Measurements from ENCODE around the gene MAP4K2. TPM values are rescaled to one million over a fixed set of nuclear protein-coding genes. Genes with fewer than 3 reads are reported as not detected.
"Not testable (repeated sequence)": the region's sequence is repeated elsewhere in the genome, so short reads cannot be mapped to it uniquely, and the experiment has no call there.

MAP4K2 gene
- total RNA-seq, 1 donor from 2014 or later = 34.0 TPM

DNA sequence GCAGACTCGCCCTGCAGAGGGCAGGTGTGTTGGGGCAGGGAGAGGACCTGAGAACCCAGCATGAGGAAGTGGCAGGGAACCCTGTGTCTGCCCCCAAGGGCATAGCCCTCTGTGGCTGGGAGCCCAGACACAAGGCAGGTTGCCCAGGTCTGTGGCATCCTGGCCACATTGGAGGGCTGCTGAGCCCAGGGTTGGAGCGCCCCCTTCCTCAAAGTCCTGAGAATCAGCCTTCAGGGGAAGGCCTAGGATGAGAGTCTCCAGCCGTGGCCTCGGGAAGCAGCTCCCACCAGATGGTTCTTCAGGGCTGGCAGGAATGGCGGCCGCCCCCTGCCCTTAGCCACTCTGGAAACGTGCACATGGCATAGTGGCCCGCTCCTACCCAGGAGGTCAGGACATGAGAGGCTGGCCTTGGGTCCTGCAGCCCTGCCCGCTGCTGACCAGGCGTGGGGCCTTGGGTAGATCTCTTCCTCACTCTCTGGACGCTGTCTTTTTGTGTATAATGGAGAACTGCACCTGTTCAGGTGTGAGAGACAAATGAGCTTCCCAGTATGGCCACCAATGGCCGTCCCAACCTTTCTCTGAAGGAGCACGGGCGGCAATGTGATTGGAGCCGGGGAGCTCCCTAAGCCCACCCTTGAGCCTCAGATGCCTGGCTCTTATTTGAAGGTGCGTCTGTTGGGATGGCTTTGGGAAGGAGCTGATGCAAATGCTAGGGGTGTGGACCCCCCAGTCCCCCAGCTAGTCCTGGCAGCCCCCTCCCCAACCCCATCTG, 46.0 kb upstream of the MAP4K2 start:
- no peak overlapping the region for H3K4me3 ChIP-seq
- no peaks in the 10 kb centered on the region for H3K27me3 ChIP-seq
- peaks cover 13 to 19% of the 10 kb centered on the region in 2 donors for H3K36me3 ChIP-seq
- H3K4me1 ChIP-seq = peaks cover 21 to 24% of the 10 kb centered on the region in 2 donors
- intact Hi-C loops (cut with DNase I) = loop anchor here (5.0 kb wide), 1 partner anchor 163 kb away; the partner anchor contains the start of gene ARL2
- H3K9me3 ChIP-seq = no peaks in the 10 kb centered on the region
- H3K27ac ChIP-seq = peak overlapping the region; percentile 72 to 95
- no peak for DNase-seq (ENCODE audit: low spot score in 2 of 2)
- TF ChIP-seq, protein P1, sequence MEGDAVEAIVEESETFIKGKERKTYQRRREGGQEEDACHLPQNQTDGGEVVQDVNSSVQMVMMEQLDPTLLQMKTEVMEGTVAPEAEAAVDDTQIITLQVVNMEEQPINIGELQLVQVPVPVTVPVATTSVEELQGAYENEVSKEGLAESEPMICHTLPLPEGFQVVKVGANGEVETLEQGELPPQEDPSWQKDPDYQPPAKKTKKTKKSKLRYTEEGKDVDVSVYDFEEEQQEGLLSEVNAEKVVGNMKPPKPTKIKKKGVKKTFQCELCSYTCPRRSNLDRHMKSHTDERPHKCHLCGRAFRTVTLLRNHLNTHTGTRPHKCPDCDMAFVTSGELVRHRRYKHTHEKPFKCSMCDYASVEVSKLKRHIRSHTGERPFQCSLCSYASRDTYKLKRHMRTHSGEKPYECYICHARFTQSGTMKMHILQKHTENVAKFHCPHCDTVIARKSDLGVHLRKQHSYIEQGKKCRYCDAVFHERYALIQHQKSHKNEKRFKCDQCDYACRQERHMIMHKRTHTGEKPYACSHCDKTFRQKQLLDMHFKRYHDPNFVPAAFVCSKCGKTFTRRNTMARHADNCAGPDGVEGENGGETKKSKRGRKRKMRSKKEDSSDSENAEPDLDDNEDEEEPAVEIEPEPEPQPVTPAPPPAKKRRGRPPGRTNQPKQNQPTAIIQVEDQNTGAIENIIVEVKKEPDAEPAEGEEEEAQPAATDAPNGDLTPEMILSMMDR (IDR thresholded peaks at IDR 0.05) = no peak

DNA sequence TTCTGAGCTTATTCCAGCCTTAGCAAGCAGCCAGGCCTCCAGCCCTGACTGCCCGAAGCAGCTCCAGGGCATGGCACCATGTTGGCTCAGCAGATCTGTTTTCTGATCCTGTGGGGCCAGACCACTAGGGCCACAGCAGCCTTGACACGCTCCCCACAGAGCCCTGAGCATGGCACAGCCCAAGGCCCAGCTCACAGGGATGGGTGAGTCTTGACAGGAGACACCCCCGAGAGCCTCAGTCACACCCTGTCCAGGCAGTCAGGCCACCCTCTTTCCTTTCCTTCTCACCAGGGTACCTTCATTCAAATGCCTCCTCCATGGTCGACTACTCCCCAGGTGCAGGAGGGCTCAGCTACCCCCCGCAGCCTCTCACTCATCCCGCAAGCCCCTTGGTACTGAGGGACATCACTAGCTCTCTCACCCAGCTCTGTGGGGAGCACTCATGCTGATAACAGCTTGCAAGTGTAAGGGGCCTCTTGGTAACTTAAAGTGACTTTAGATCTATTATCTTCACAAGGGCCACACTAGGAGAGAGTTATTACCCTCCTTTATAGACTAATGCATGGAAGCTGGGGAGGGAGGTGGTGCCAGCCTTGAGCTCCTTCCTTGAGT, 45.3 kb upstream of the MAP4K2 start:
- TF ChIP-seq, protein P1 (IDR thresholded peaks at IDR 0.05) = no peak
- Histone ChIP-seq H3K4me3 (no peak overlapping the region), H3K4me1 (peaks cover 17 to 18% of the 10 kb centered on the region in 2 donors), H3K27me3 (no peaks in the 10 kb centered on the region), H3K36me3 (peaks cover 6 to 12% of the 10 kb centered on the region in 2 donors), H3K27ac (no peak overlapping the region), H3K9me3 (no peaks in the 10 kb centered on the region)
- no peak for DNase-seq (ENCODE audit: low spot score in 2 of 2)
- intact Hi-C loops (cut with DNase I) = loop anchor here (5.0 kb wide), 1 partner anchor 164 kb away; the partner anchor contains the start of gene ARL2

DNA sequence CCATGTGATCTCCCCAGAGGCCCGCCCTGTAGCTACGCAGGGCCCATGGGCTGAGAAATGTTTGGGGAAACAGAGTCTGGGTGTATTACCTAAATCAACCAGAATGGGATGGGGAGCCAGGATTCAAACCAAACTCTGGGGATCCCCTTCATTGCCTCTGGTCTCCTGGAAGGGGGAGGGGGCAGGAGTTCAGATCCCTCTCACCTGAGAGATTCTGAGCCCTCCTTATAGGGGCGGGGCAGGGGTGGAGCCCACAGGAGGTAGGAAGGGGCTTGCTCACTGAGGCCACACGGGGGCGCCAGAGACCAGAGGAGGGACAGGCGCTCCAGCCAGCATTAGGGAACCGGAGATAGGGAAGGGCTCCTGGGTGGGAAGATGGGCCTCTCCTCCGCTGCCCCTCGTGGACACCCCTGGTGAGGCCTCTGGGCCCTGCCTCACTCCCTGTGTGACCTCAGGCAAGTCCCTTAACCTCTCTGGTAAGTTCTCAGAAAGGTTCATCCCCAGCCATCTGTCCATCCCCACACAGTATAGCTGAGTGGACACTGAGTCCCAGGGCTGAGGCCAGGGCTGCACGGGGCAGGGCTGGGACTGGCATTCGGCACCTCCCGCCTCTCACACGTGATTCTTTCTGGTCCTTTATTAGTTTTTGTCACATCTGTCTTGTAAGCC, 44.1 kb upstream of the MAP4K2 start:
- Histone ChIP-seq H3K36me3 (peaks cover 0 to under 1% of the 10 kb centered on the region in 2 donors), H3K4me1 (peaks cover 16 to 17% of the 10 kb centered on the region in 2 donors), H3K4me3 (no peak overlapping the region), H3K9me3 (no peaks in the 10 kb centered on the region), H3K27me3 (no peaks in the 10 kb centered on the region), H3K27ac (no peak overlapping the region)
- intact Hi-C loops (cut with DNase I) = loop anchor here (1.0 to 5.0 kb wide), 2 partner anchors 47 to 165 kb away; partner anchors contain the start of gene ARL2
- TF ChIP-seq, protein P1 (IDR thresholded peaks at IDR 0.05) = peak; percentile 97 to 98 (median 98)
- DNase-seq (ENCODE audit: low spot score in 2 of 2) = peak in 1 of 2 donors; percentile 94

DNA sequence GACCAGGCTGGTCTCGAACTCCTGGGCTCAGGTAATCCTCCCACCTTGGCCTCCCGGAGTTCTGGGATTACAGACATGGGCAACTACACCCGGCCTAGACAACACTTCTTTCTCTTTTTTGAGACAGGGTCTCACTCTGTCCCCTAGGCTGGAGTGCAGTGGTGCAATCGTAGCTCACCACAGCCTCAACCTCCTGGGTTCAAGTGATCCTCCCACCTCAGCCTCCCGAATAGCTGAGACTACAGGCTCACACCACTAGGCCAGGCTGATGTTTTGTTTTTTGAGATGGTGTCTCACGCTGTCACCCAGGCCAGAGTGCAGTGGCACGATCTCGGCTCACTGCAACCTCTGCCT, 42.7 kb upstream of the MAP4K2 start:
- intact Hi-C loops (cut with DNase I) = loop anchor here (5.0 kb wide), 1 partner anchor 167 kb away; the partner anchor contains the start of gene ARL2
- not testable (repeated sequence) for DNase-seq (ENCODE audit: low spot score in 2 of 2); H3K4me3 ChIP-seq; H3K27ac ChIP-seq; H3K36me3 ChIP-seq; H3K27me3 ChIP-seq; H3K9me3 ChIP-seq
- H3K4me1 ChIP-seq = peaks cover 16 to 17% of the 10 kb centered on the region in 2 donors

DNA sequence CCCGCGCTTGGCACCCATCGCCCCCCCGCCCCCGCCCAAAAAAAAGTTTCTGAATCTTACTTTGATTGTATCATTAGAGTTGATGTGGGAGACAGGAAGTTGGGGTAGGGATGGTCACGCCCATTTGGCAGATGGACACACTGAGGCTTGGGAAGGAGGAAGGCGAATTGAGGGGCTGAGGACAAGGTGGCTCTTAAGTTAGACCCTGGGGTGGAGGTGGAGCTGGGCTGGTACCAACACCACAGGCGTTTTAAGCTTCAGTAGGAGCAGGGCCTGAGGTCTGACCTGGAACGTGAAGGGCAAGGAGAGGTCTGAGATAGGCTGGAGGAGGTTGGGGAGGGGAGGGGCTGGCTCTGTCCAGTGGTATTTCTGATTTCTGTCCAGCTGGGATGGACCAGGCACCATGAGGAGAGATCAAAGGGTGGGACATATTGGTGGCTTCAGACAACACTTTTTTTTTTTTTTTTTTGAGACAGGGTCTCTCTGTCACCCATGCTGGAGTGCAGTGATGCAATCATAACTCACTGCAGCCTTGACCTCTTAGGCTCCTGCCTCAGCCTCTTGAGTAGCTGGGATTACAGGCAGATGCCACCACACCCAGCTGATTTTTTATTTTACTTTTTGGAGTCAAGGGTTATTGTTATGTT, 42.2 kb upstream of the MAP4K2 start:
- TF ChIP-seq, protein P1 (IDR thresholded peaks at IDR 0.05) = no peak
- Histone ChIP-seq H3K4me3 (peak overlapping the region; percentile 40 to 64), H3K27ac (no peak overlapping the region), H3K9me3 (no peaks in the 10 kb centered on the region), H3K4me1 (peaks cover 15 to 17% of the 10 kb centered on the region in 2 donors), H3K27me3 (no peaks in the 10 kb centered on the region), H3K36me3 (no peaks in the 10 kb centered on the region)
- intact Hi-C loops (cut with DNase I) = loop anchor here (5.0 kb wide), 1 partner anchor 167 kb away; the partner anchor contains the start of gene ARL2
- no peak for DNase-seq (ENCODE audit: low spot score in 2 of 2)

All from ascending aorta (tissue), 2 donors.